Tibial nerve (tissue), 4 donors: ENCODE measurements around the gene PLCB1. TPM values are rescaled to one million over a fixed set of nuclear protein-coding genes. Genes with fewer than 3 reads are reported as not detected.

Experiments used
- DNase-seq, 2 donors: peaks; one replicate each; pipeline ENCODE4 v3.0.0-alpha.2; 2019; ENCODE audit warnings: low spot score in 2 of 2
- H3K27ac ChIP-seq, 4 donors: fragments of 200-600 bp; sonication (generic) in 3 of 4; one replicate each; pipeline ENCODE4 v1.5.1; 2017 to 2019; ENCODE audit warnings: mild to moderate bottlenecking in 1 of 4
- H3K27me3 ChIP-seq, 2 donors: fragments of 200-600 bp; sonication (generic) in 1 of 2; one replicate each; pipeline versions ENCODE4 v1.5.1 to v1.6.0; 2017 to 2019
- H3K36me3 ChIP-seq, 3 donors: fragments of 200-600 bp; sonication (generic); one replicate each; pipeline ENCODE4 v1.5.1; 2018 to 2019
- H3K4me1 ChIP-seq, 4 donors: fragments of 200-600 bp; sonication (generic) in 3 of 4; one replicate each; pipeline ENCODE4 v1.5.1; 2017 to 2019
- H3K4me3 ChIP-seq, 4 donors: fragments of 200-600 bp; sonication (generic) in 3 of 4; one replicate each; pipeline ENCODE4 v1.5.1; 2017 to 2019; ENCODE audit warnings: mild to moderate bottlenecking in 1 of 4, moderate library complexity in 1 of 4
- H3K9me3 ChIP-seq, 4 donors: fragments of 200-600 bp; sonication (generic) in 3 of 4; one replicate each; pipeline ENCODE4 v1.5.1; 2017 to 2019
- CTCF ChIP-seq, 5 experiments: fragments of 200-600 bp in 3 of 5; fragments of 450-650 bp in 2 of 5; sonication (generic) in 3 of 5; IDR thresholded peaks; one replicate each; pipeline ENCODE4 v1.5.1; 2016 to 2019; ENCODE audit warnings: antibody characterized with exemption in 5 of 5, mild to moderate bottlenecking in 3 of 5, moderate library complexity in 2 of 5
- EP300 ChIP-seq, 2 donors: sonication (generic); formaldehyde crosslinking; IDR thresholded peaks; one replicate each; pipeline ENCODE4 v1.6.1; 2017; ENCODE audit warnings: antibody characterized with exemption in 2 of 2, mild to moderate bottlenecking in 1 of 2
- POLR2A ChIP-seq, 2 donors: fragments of 450-650 bp; IDR thresholded peaks; one replicate each; pipeline ENCODE4 v1.6.1; 2017; ENCODE audit warnings: antibody characterized with exemption in 2 of 2, mild to moderate bottlenecking in 2 of 2, moderate library complexity in 2 of 2
- WGBS, 2 donors: methylation state at CpG; one replicate each; pipeline ENCODE4 v1.1.5; 2018; 5-methylcytosine and 5-hydroxymethylcytosine counted together
- total RNA-seq, 4 donors: library from RNA; depleted of rRNA; stranded (reverse); fragments of >200 nt; gene quantifications; one replicate each; pipeline ENCODE4 v1.1.0, GENCODE V29; 2016

PLCB1 gene
- total RNA-seq, 4 donors from 2014 or later = 34.7 to 52.8 (median 39.2) TPM

- TF ChIP-seq EP300 (IDR thresholded peaks at IDR 0.05) (no peak), CTCF (IDR thresholded peaks at IDR 0.05) (no peak)
Measured at GRCh38 chr20:8226106-8226505, 94.0 kb downstream of the PLCB1 start.

GRCh38 chr20:8227293-8227692 lies 95.2 kb downstream of the PLCB1 start:
- Histone ChIP-seq H3K36me3 (no peaks in the 10 kb centered on the region), H3K27me3 (no peaks in the 10 kb centered on the region), H3K4me3 (no peak overlapping the region), H3K27ac (no peak overlapping the region), H3K4me1 (peaks cover 0 to 18% (median 0%) of the 10 kb centered on the region in 4 donors), H3K9me3 (no peaks in the 10 kb centered on the region)
- TF ChIP-seq EP300 (IDR thresholded peaks at IDR 0.05) = no peak
- WGBS, 2 donors = 75 to 80% methylated on average over 3 of the region's 3 CpGs
- no peak for DNase-seq

More at GRCh38 chr20:8226106-8226505, 94.0 kb downstream of the PLCB1 start:
- DNase-seq = no peak
- 96 to 100% methylated on average over 2 of the region's 2 CpGs for WGBS, 2 donors
- Histone ChIP-seq H3K27ac (no peak overlapping the region), H3K9me3 (no peaks in the 10 kb centered on the region), H3K4me3 (no peak overlapping the region), H3K4me1 (peaks cover 0 to 18% (median 0%) of the 10 kb centered on the region in 4 donors), H3K27me3 (no peaks in the 10 kb centered on the region), H3K36me3 (no peaks in the 10 kb centered on the region)

- WGBS, 2 donors = 80 to 92% methylated on average over 3 of the region's 3 CpGs
- no peaks in the 10 kb centered on the region for H3K27me3 ChIP-seq
- no peaks in the 10 kb centered on the region for H3K36me3 ChIP-seq
- H3K27ac ChIP-seq = no peak overlapping the region
- no peak overlapping the region for H3K4me3 ChIP-seq
- no peaks in the 10 kb centered on the region for H3K9me3 ChIP-seq
- TF ChIP-seq POLR2A (IDR thresholded peaks at IDR 0.05) (no peak), CTCF (IDR thresholded peaks at IDR 0.05) (no peak), EP300 (IDR thresholded peaks at IDR 0.05) (no peak)
- peaks cover 0 to 12% (median 0%) of the 10 kb centered on the region in 4 donors for H3K4me1 ChIP-seq
- DNase-seq = no peak
Measured at GRCh38 chr20:8228315-8228714, 96.2 kb downstream of the PLCB1 start.

- H3K4me3 ChIP-seq = no peak overlapping the region
- no peak overlapping the region for H3K27ac ChIP-seq
- TF ChIP-seq POLR2A (IDR thresholded peaks at IDR 0.05) (no peak), EP300 (IDR thresholded peaks at IDR 0.05) (no peak), CTCF (IDR thresholded peaks at IDR 0.05) (no peak)
- peaks cover 0 to 7% (median 1%) of the 10 kb centered on the region in 4 donors for H3K4me1 ChIP-seq
- 91 to 98% methylated on average over 1 of the region's 1 CpG for WGBS, 2 donors
- no peaks in the 10 kb centered on the region for H3K27me3 ChIP-seq
- no peak for DNase-seq
- H3K36me3 ChIP-seq = no peaks in the 10 kb centered on the region
- no peaks in the 10 kb centered on the region for H3K9me3 ChIP-seq
Measured at GRCh38 chr20:8229090-8229489, 97.0 kb downstream of the PLCB1 start.

- no peak for DNase-seq
- Histone ChIP-seq H3K27ac (no peak overlapping the region), H3K9me3 (no peaks in the 10 kb centered on the region), H3K36me3 (no peaks in the 10 kb centered on the region), H3K27me3 (no peaks in the 10 kb centered on the region), H3K4me3 (no peak overlapping the region), H3K4me1 (peaks cover 4 to 16% (median 6%) of the 10 kb centered on the region in 4 donors)
- TF ChIP-seq CTCF (IDR thresholded peaks at IDR 0.05) (no peak), POLR2A (IDR thresholded peaks at IDR 0.05) (no peak), EP300 (IDR thresholded peaks at IDR 0.05) (no peak)
Measured at GRCh38 chr20:8231038-8231437, 99.0 kb downstream of the PLCB1 start.

GRCh38 chr20:8232332-8232731 lies 100.3 kb downstream of the PLCB1 start:
- 81 to 82% methylated on average over 3 of the region's 3 CpGs for WGBS, 2 donors
- Histone ChIP-seq H3K36me3 (no peaks in the 10 kb centered on the region), H3K4me3 (no peak overlapping the region), H3K27ac (no peak overlapping the region), H3K4me1 (peaks cover 4 to 11% (median 6%) of the 10 kb centered on the region in 4 donors), H3K9me3 (no peaks in the 10 kb centered on the region), H3K27me3 (no peaks in the 10 kb centered on the region)
- DNase-seq = no peak
- TF ChIP-seq POLR2A (IDR thresholded peaks at IDR 0.05) (no peak), EP300 (IDR thresholded peaks at IDR 0.05) (no peak), CTCF (IDR thresholded peaks at IDR 0.05) (no peak)
